Measurements from ENCODE around the gene PRIM1. TPM values are rescaled to one million over a fixed set of nuclear protein-coding genes. Genes with fewer than 3 reads are reported as not detected.
A peak's percentile ranks its signal among the peaks of the same experiment; 100 is the strongest.

PRIM1 gene
- total and polyA plus RNA-seq, 8 donors = 4.3 to 45.5 (median 5.7) TPM; not detected in 1

- intact Hi-C loops (cut with DNase I; ENCODE audit: low total_unique reads) = loop anchor here (10.0 kb wide), 1 partner anchor 53 kb away; the partner anchor contains the start of gene BAZ2A
- H3K4me3 ChIP-seq = peak overlapping the region; percentile 94 to 98 (median 96)
- H3K27me3 ChIP-seq = no peaks in the 10 kb centered on the region
- peak; percentile 64 to 80 for DNase-seq
- H3K36me3 ChIP-seq = peaks cover 0 to 5% (median 0%) of the 10 kb centered on the region in 4 donors
- H3K27ac ChIP-seq = peak overlapping the region; percentile 98 to 100 (median 100)
- H3K4me1 ChIP-seq = peaks cover 18 to 53% (median 47%) of the 10 kb centered on the region in 4 donors
- TF ChIP-seq CTCF (IDR thresholded peaks at IDR 0.05) = no peak
- no peak for TF ChIP-seq POLR2A (IDR thresholded peaks at IDR 0.05)
- TF ChIP-seq EP300 (IDR thresholded peaks at IDR 0.05) = no peak
- TF ChIP-seq POLR2AphosphoS5 (IDR thresholded peaks at IDR 0.05) = no peak
- H3K9me3 ChIP-seq = no peaks in the 10 kb centered on the region
- 0 to 1% (median 0%) methylated on average over 44 to 62 of the region's 62 CpGs for WGBS, 5 donors
These were observed 64.6 kb downstream of the PRIM1 start for GRCh38 chr12:56687223-56688128.

GRCh38 chr12:56684745-56685359, 67.3 kb downstream of the PRIM1 start:
- intact Hi-C loops (cut with DNase I; ENCODE audit: low total_unique reads) = loop anchor here (10.0 kb wide), 1 partner anchor 50 kb away; the partner anchor contains the start of gene BAZ2A

GRCh38 chr12:56682323-56682722, 69.8 kb downstream of the PRIM1 start:
- Histone ChIP-seq H3K36me3 (peaks cover 0 to 22% (median 17%) of the 10 kb centered on the region in 4 donors), H3K4me3 (peak overlapping the region in 1 of 4 donors; percentile 96), H3K4me1 (peaks cover 21 to 91% (median 70%) of the 10 kb centered on the region in 4 donors), H3K27ac (no peak overlapping the region), H3K27me3 (no peaks in the 10 kb centered on the region), H3K9me3 (no peaks in the 10 kb centered on the region)
- intact Hi-C loops (cut with DNase I; ENCODE audit: low total_unique reads) = loop anchor here (10.0 kb wide), 1 partner anchor 48 kb away; the partner anchor contains the start of gene BAZ2A
- WGBS, 5 donors = 81 to 92% (median 88%) methylated on average over 6 of the region's 6 CpGs
- TF ChIP-seq CTCF (IDR thresholded peaks at IDR 0.05) = no peak
- TF ChIP-seq POLR2A (IDR thresholded peaks at IDR 0.05) = no peak
- TF ChIP-seq EP300 (IDR thresholded peaks at IDR 0.05) = no peak
- DNase-seq = peak in 1 of 2 donors; percentile 13

More at GRCh38 chr12:56684745-56685359, 67.3 kb downstream of the PRIM1 start:
- Histone ChIP-seq H3K4me3 (peak overlapping the region; percentile 18 to 98 (median 95)), H3K4me1 (peaks cover 18 to 79% (median 67%) of the 10 kb centered on the region in 4 donors), H3K9me3 (no peaks in the 10 kb centered on the region), H3K36me3 (peaks cover 0 to 15% (median 9%) of the 10 kb centered on the region in 4 donors), H3K27ac (peak overlapping the region in 4 of 5 donors; percentile 98 to 100 (median 100)), H3K27me3 (no peaks in the 10 kb centered on the region)
- peak in 1 of 2 donors; percentile 8 for DNase-seq
- WGBS, 5 donors = 14 to 30% (median 20%) methylated on average over 8 of the region's 8 CpGs
- TF ChIP-seq EP300 (IDR thresholded peaks at IDR 0.05) (no peak), POLR2AphosphoS5 (IDR thresholded peaks at IDR 0.05) (no peak), POLR2A (IDR thresholded peaks at IDR 0.05) (no peak), CTCF (IDR thresholded peaks at IDR 0.05) (no peak)

Other genes starting within 250 kb of the PRIM1 start
- gene RBMS2, start 230.5 kb downstream of the PRIM1 start, total RNA-seq = 100 to 1,000 TPM in 1 of 5 donors, 10 to 100 TPM in 2, 1 to 10 TPM in 2; 5.2 to 123 (median 32.3) TPM
- 1 to 10 TPM; 4.2 to 9.7 (median 8.2) TPM for gene RBMS2, start 230.5 kb downstream of the PRIM1 start, polyA plus RNA-seq
- 100 to 1,000 TPM in 3 of 5 donors, 10 to 100 TPM in 2; 69.4 to 158 (median 112) TPM for gene BAZ2A, start 122.0 kb downstream of the PRIM1 start, total RNA-seq
- gene BAZ2A, start 122.0 kb downstream of the PRIM1 start, polyA plus RNA-seq = 10 to 100 TPM in 2 of 3 donors, 1 to 10 TPM in 1; 9.5 to 19.4 (median 11.6) TPM
- gene ATP5F1B, start 106.3 kb downstream of the PRIM1 start, total RNA-seq = 100 to 1,000 TPM; 183 to 604 (median 386) TPM
- gene ATP5F1B, start 106.3 kb downstream of the PRIM1 start, polyA plus RNA-seq = 100 to 1,000 TPM; 505 to 573 (median 536) TPM
- 100 to 1,000 TPM in 1 of 5 donors, 10 to 100 TPM in 4; 43.3 to 120 (median 78.8) TPM for gene PTGES3, start 64.0 kb downstream of the PRIM1 start, total RNA-seq
- gene PTGES3, start 64.0 kb downstream of the PRIM1 start, polyA plus RNA-seq = 100 to 1,000 TPM in 2 of 3 donors, 10 to 100 TPM in 1; 97.7 to 145 (median 113) TPM
- 1,000 to 10,000 TPM in 2 of 5 donors, 100 to 1,000 TPM in 3; 366 to 1,322 (median 558) TPM for gene NACA, start 27.0 kb downstream of the PRIM1 start, total RNA-seq
- gene NACA, start 27.0 kb downstream of the PRIM1 start, polyA plus RNA-seq = 1,000 to 10,000 TPM; 1,626 to 2,450 (median 1,999) TPM
- 1 to 10 TPM in 4 of 5 donors, not detected in 1; 4.4 to 8.0 (median 6.2) TPM for gene HSD17B6, start 11.0 kb upstream of the PRIM1 start, total RNA-seq
- 10 to 100 TPM in 1 of 3 donors, 1 to 10 TPM in 2; 4.9 to 11.3 (median 5.4) TPM for gene HSD17B6, start 11.0 kb upstream of the PRIM1 start, polyA plus RNA-seq
- gene SDR9C7, start 182.1 kb upstream of the PRIM1 start, total RNA-seq = not detected
- under 1 TPM in 1 of 3 donors, not detected in 2; 0.50 TPM for gene SDR9C7, start 182.1 kb upstream of the PRIM1 start, polyA plus RNA-seq
- gene RDH16, start 205.3 kb upstream of the PRIM1 start, total RNA-seq = 1 to 10 TPM in 1 of 5 donors, under 1 TPM in 1, not detected in 3; 0.37 to 1.0 TPM
- gene RDH16, start 205.3 kb upstream of the PRIM1 start, polyA plus RNA-seq = under 1 TPM in 1 of 3 donors, not detected in 2; 0.68 TPM

Data from stomach (tissue), 9 donors.